IMR-90 (cell line): Measurements from ENCODE around the gene TNFRSF9. TPM values are rescaled to one million over a fixed set of nuclear protein-coding genes. Genes with fewer than 3 reads are reported as not detected.

ENCODE experiments used
- ATAC-seq: fragments of 200-7000 bp; cut with Tn5 transposase; 2 replicates; pipeline ENCODE4 v1.9.1; 2020; ENCODE audit warnings: low read depth, mild to moderate bottlenecking, moderate library complexity
- BruUV-seq: library from RNA; stranded (reverse); fragments of 400-500 nt; replicated peaks from 2 replicates; lab custom pipeline; 2021; lab: Mats Ljungman, UMichigan
- CTCF ChIA-PET: fragments of 300-600 bp; formaldehyde crosslinking; extraction: SDS; loops from one replicate; lab custom pipeline; 2021; ENCODE audit warnings: antibody characterized with exemption; lab: Yijun Ruan, JAX
- POLR2A ChIA-PET: fragments of 300-600 bp; sonication (Branson Sonifier 250); formaldehyde crosslinking; loops from one replicate; lab custom pipeline; 2022; ENCODE audit warnings: antibody characterized with exemption; ENCODE audit not compliant: unreplicated experiment; lab: Charles Lee
- DNase-seq: peaks from one replicate; pipeline ENCODE4 v3.0.0; 2013
- H2AFZ ChIP-seq: replicated peaks from 2 replicates; pipeline ENCODE3; 2013; ENCODE audit warnings: low read length, mild to moderate bottlenecking; ENCODE audit not compliant: poor library complexity
- H2AK5ac ChIP-seq: 2 replicates; pipeline ENCODE4 v1.6.1; 2013; ENCODE audit warnings: low read depth, low read length, inconsistent platforms
- H2AK9ac ChIP-seq: replicated peaks from 2 replicates; pipeline ENCODE3; 2013; ENCODE audit warnings: mild to moderate bottlenecking, low read depth, low read length, moderate library complexity; ENCODE audit not compliant: poor library complexity
- H2BK120ac ChIP-seq: 2 replicates; pipeline ENCODE4 v1.6.1; 2013; ENCODE audit warnings: low read depth, low read length, inconsistent platforms
- H2BK15ac ChIP-seq: 3 replicates; pipeline ENCODE4 v1.6.1; 2013; ENCODE audit warnings: low read depth, low read length, inconsistent platforms
- H2BK20ac ChIP-seq: 2 replicates; pipeline ENCODE4 v1.6.1; 2013; ENCODE audit warnings: low read depth, mild to moderate bottlenecking, inconsistent platforms, low read length, moderate library complexity
- H2BK5ac ChIP-seq: 2 replicates; pipeline ENCODE4 v1.6.1; 2013; ENCODE audit warnings: mild to moderate bottlenecking, low read depth, low read length, inconsistent platforms; ENCODE audit not compliant: poor library complexity, severe bottlenecking
- H3K14ac ChIP-seq: replicated peaks from 2 replicates; pipeline ENCODE4 v1.6.1; 2013; ENCODE audit warnings: low read depth, low read length, inconsistent platforms
- H3K18ac ChIP-seq: 2 replicates; pipeline ENCODE4 v1.6.1; 2013; ENCODE audit warnings: low read depth, low read length, control low read depth
- H3K23ac ChIP-seq: 2 replicates; pipeline ENCODE4 v1.6.1; 2013; ENCODE audit warnings: low read depth, low read length, inconsistent platforms
- H3K27ac ChIP-seq: 2 replicates; pipeline ENCODE4 v1.5.1; 2013; ENCODE audit warnings: mild to moderate bottlenecking, control low read depth, low read length; ENCODE audit not compliant: insufficient read depth
- H3K27me3 ChIP-seq: 2 replicates; pipeline ENCODE4 v1.6.1; 2013; ENCODE audit warnings: low read length; ENCODE audit not compliant: control insufficient read depth, insufficient read depth
- H3K36me3 ChIP-seq: 2 replicates; pipeline ENCODE4 v1.6.1; 2013; ENCODE audit warnings: low read length, mixed read lengths; ENCODE audit not compliant: control insufficient read depth, insufficient read depth
- H3K4ac ChIP-seq: 2 replicates; pipeline ENCODE4 v1.6.1; 2013; ENCODE audit warnings: low read depth, low read length, inconsistent platforms
- H3K4me1 ChIP-seq: 2 replicates; pipeline ENCODE4 v1.6.1; 2013; ENCODE audit warnings: low read length, mixed read lengths; ENCODE audit not compliant: control insufficient read depth, insufficient read depth
- H3K4me2 ChIP-seq: 2 replicates; pipeline ENCODE4 v1.6.1; 2013; ENCODE audit warnings: low read depth, mild to moderate bottlenecking, control low read depth, low read length, moderate library complexity
- H3K4me3 ChIP-seq: 2 replicates; pipeline ENCODE4 v1.5.1; 2013; ENCODE audit warnings: low read depth, mild to moderate bottlenecking, control low read depth, low read length, moderate library complexity; ENCODE audit not compliant: insufficient read depth
- H3K56ac ChIP-seq: 2 replicates; pipeline ENCODE4 v1.6.1; 2013; ENCODE audit warnings: low read length, inconsistent platforms; ENCODE audit not compliant: insufficient read depth; ENCODE audit errors: extremely low read depth
- H3K79me1 ChIP-seq, 2 experiments: 2 replicates each; pipeline ENCODE4 v1.6.1; 2013; ENCODE audit warnings: low read length in 2 of 2, inconsistent platforms in 1 of 2, low read depth in 1 of 2
- H3K9ac ChIP-seq: 2 replicates; pipeline ENCODE4 v1.6.1; 2013; ENCODE audit warnings: low read depth, low read length, control low read depth
- H3K9me1 ChIP-seq: 2 replicates; pipeline ENCODE4 v1.6.1; 2013; ENCODE audit warnings: low read length, inconsistent platforms; ENCODE audit not compliant: insufficient read depth
- H3K9me3 ChIP-seq: 2 replicates; pipeline ENCODE4 v1.6.1; 2013; ENCODE audit warnings: low read length; ENCODE audit not compliant: control insufficient read depth, insufficient read depth
- H4K20me1 ChIP-seq: 2 replicates; pipeline ENCODE4 v1.6.1; 2013; ENCODE audit warnings: low read length, inconsistent platforms; ENCODE audit not compliant: insufficient read depth
- H4K5ac ChIP-seq: 2 replicates; pipeline ENCODE4 v1.6.1; 2013; ENCODE audit warnings: mild to moderate bottlenecking, low read depth, low read length, control low read depth
- H4K8ac ChIP-seq, 2 experiments: 2 replicates each; pipeline ENCODE4 v1.6.1; 2013; ENCODE audit warnings: low read depth in 2 of 2, low read length in 2 of 2, control low read depth in 1 of 2, inconsistent platforms in 1 of 2
- H4K91ac ChIP-seq: 2 replicates; pipeline ENCODE4 v1.6.1; 2013; ENCODE audit warnings: low read depth, low read length, inconsistent platforms; ENCODE audit not compliant: insufficient read depth
- BHLHE40 ChIP-seq: fragments of 150-350 bp; IDR thresholded peaks from 2 replicates; pipeline ENCODE4 v1.6.1; 2016; ENCODE audit warnings: mild to moderate bottlenecking, low read depth, low read length
- ELK1 ChIP-seq: fragments of 150-350 bp; IDR thresholded peaks from 2 replicates; pipeline ENCODE4 v1.6.1; 2016; ENCODE audit warnings: low read depth, mild to moderate bottlenecking, low read length, moderate library complexity, borderline replicate concordance
- FOS ChIP-seq: fragments of 150-350 bp; IDR thresholded peaks from 2 replicates; pipeline ENCODE4 v1.6.1; 2016; ENCODE audit warnings: low read depth, low read length
- MAFK ChIP-seq: IDR thresholded peaks from 2 replicates; pipeline ENCODE4 v1.6.1; 2012; ENCODE audit warnings: low read depth, low read length, improper control_type of control experiment
- NFE2L2 ChIP-seq: fragments of 150-350 bp; IDR thresholded peaks from 2 replicates; pipeline ENCODE4 v1.6.1; 2016; ENCODE audit warnings: low read depth, mild to moderate bottlenecking, low read length
- RCOR1 ChIP-seq: IDR thresholded peaks from 2 replicates; pipeline ENCODE4 v1.6.1; 2012; ENCODE audit warnings: mild to moderate bottlenecking, low read length, improper control_type of control experiment; ENCODE audit not compliant: insufficient replicate concordance
- WGBS, 2 experiments: methylation state at CpG; one replicate each; pipeline versions ENCODE4 v1.1.5 to v1.1.7; 2013; ENCODE audit warnings: missing lambda C conversion rate in 2 of 2; ENCODE audit not compliant: insufficient read length in 1 of 2; ENCODE audit errors: extremely low coverage in 2 of 2; 5-methylcytosine and 5-hydroxymethylcytosine counted together
- dilution Hi-C: fragments of 300-500 bp; cut with HindIII; formaldehyde crosslinking; loops from one replicate; pipeline ENCODE4 v1.14.3; 2018; ENCODE audit warnings: low sequenced_read_pairs; ENCODE audit not compliant: unreplicated experiment
- in situ Hi-C: fragments of 300-500 bp; cut with MboI; formaldehyde crosslinking; loops from 3 replicates; pipeline ENCODE4 v1.14.3; 2019; ENCODE audit warnings: low sequenced_read_pairs, inconsistent platforms, mixed read lengths
- intact Hi-C: fragments of 100-400 bp; cut with micrococcal nuclease; formaldehyde crosslinking; loops from 2 replicates; pipeline ENCODE4 v1.10.0; 2022
- polyA plus RNA-seq, 3 experiments: library from polyadenylated mRNA; depleted of rRNA; stranded (reverse); fragments of >200 nt; gene quantifications; 2 replicates each; pipeline ENCODE4 v1.2.3, GENCODE V29; 2012; ENCODE audit warnings: low replicate concordance in 1 of 3
- total RNA-seq: library from RNA; depleted of rRNA; stranded (reverse); fragments of >200 nt; gene quantifications from 2 replicates; pipeline ENCODE4 v1.2.3, GENCODE V29; 2012

Gene TNFRSF9
- total and polyA plus RNA-seq, 2 of the 4 experiments (the other 2 are of a cell fraction), result 0.43 to 0.72 TPM

- CTCF ChIA-PET, result interaction anchor here (0.6 to 1.6 kb wide), 7 partner anchors 31 to 480 kb away, joined by 3 to 6 read pairs (median 3); no protein-coding TSS in a partner anchor
- DNase-seq, result no peak
- dilution Hi-C loops, result no loop called here
Observed at GRCh38 chr1:7983086-7983778, 42.6 kb upstream of the TNFRSF9 start.

More at GRCh38 chr1:7983086-7983778, 42.6 kb upstream of the TNFRSF9 start:
- H4K91ac ChIP-seq, result no peak overlapping the region; the same call in 1 of the 2 replicates
- H2BK15ac ChIP-seq, result no peak overlapping the region; the same call in 2 of the 3 replicates
- no peaks in the 10 kb centered on the region for H3K27me3 ChIP-seq
- H3K9me1 ChIP-seq, result no peaks in the 10 kb centered on the region; the same call in 1 of the 2 replicates
- no peak overlapping the region for H2AK9ac ChIP-seq
- H3K23ac ChIP-seq, result no peak overlapping the region
- H3K9ac ChIP-seq, result no peak overlapping the region
- H3K4ac ChIP-seq, result no peak overlapping the region
- no peak overlapping the region for H3K4me3 ChIP-seq
- H2BK120ac ChIP-seq, result no peak overlapping the region
- no peak overlapping the region for H3K27ac ChIP-seq
- peaks cover 16 to 46% of the 10 kb centered on the region in 2 experiments for H3K79me1 ChIP-seq
- peak overlapping the region; percentile 5; the same call in 1 of the 2 replicates for H2AK5ac ChIP-seq
- H3K56ac ChIP-seq, result no peak overlapping the region
- no peak overlapping the region for H3K4me2 ChIP-seq
- TF ChIP-seq NFE2L2 (no peak), RCOR1 (no peak), ELK1 (no peak), MAFK (no peak), BHLHE40 (no peak), FOS (no peak)
- in situ Hi-C loops, result loop anchor here (5.0 to 25.0 kb wide), 4 partner anchors 329 to 879 kb away; no protein-coding TSS in a partner anchor
- peaks cover 2% of the 10 kb centered on the region; the same call in 1 of the 2 replicates for H3K4me1 ChIP-seq
- peaks cover 52% of the 10 kb centered on the region for H3K36me3 ChIP-seq
- POLR2A ChIA-PET, result no interaction called here
- no peak for ATAC-seq
- H2BK20ac ChIP-seq, result no peak overlapping the region
- intact Hi-C loops, result loop anchor here (2.0 to 5.0 kb wide), 3 partner anchors 44 to 744 kb away; partner anchors contain the start of gene ERRFI1
- no TSS peak for BruUV-seq
- no peaks in the 10 kb centered on the region for H3K9me3 ChIP-seq
- H4K5ac ChIP-seq, result no peak overlapping the region
- H4K8ac ChIP-seq, result no peak overlapping the region; a peak in 1 of 4 replicates
- WGBS, 2 experiments, result 90% methylated on average over 9 of the region's 15 CpGs; no CpG with 5 or more reads in 1 of the 2 experiments
- peak overlapping the region; percentile 14 for H2AFZ ChIP-seq
- no peak overlapping the region for H3K14ac ChIP-seq
- H3K18ac ChIP-seq, result no peak overlapping the region
- peak overlapping the region; percentile 39 for H2BK5ac ChIP-seq
- H4K20me1 ChIP-seq, result no peaks in the 10 kb centered on the region; the same call in 1 of the 2 replicates
